22Rv1 (cell line): ENCODE results near the gene TNFSF18.

Experiments
- CTCF ChIP-seq: fragments of 450-650 bp; IDR thresholded peaks from 2 replicates; pipeline ENCODE4 v1.5.1; 2017; ENCODE audit warnings: mild to moderate bottlenecking
- ZFX ChIP-seq: fragments of 450-650 bp; IDR thresholded peaks from 2 replicates; pipeline ENCODE4 v1.6.1; 2017; ENCODE audit warnings: antibody characterized with exemption, borderline replicate concordance

GRCh38 chr1:173017792-173018191, 32.9 kb downstream of the TNFSF18 start:
- TF ChIP-seq CTCF (no peak), ZFX (no peak)
